Neural progenitor cell (in vitro differentiated cells): ENCODE results near the gene PFKFB4.
"Not testable (repeated sequence)": the region's sequence is repeated elsewhere in the genome, so short reads cannot be mapped to it uniquely, and the experiment has no call there.

Source experiments
- CTCF ChIP-seq: fragments of 200-600 bp; sonication (generic); IDR thresholded peaks from 2 replicates; pipeline ENCODE4 v1.5.1; 2017; ENCODE audit warnings: antibody characterized with exemption, mild to moderate bottlenecking
- EZH2phosphoT487 ChIP-seq: fragments of 200-600 bp; sonication (generic); IDR thresholded peaks from 2 replicates; pipeline ENCODE4 v1.6.1; 2017; ENCODE audit warnings: antibody characterized with exemption

DNA sequence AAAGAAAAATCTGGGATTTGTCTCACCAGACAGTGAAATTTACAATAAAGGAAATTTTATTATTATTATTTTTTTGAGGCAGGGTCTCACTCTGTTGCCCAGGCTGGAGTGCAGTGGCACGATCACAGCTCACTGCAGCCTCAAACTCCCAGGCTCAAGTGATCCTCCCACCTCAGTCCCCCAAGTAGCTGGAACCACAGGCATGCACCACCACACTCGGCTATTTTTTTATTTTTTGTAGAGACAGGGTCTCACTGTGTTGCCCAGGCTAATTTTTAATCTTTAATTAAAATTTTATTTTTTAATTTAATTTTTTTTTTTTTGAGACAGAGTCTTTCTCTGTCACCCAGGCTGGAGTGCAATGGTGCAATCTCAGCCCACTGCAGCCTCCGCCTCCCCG, 82.6 kb downstream of the PFKFB4 start:
- TF ChIP-seq CTCF, EZH2phosphoT487: not testable (repeated sequence)
